Spleen (tissue), 11 donors: ENCODE data around the gene SIVA1. TPM values are rescaled to one million over a fixed set of nuclear protein-coding genes. Genes with fewer than 3 reads are reported as not detected.
A peak's percentile ranks its signal among the peaks of the same experiment; 100 is the strongest.

Source experiments
- DNase-seq: peaks from one replicate; pipeline ENCODE4 v3.0.0-alpha.2; 2020
- H3K27ac ChIP-seq, 8 donors: fragments of 200-600 bp; sonication (generic) in 7 of 8; 1 replicate in 4 of 8; 2 replicates in 4 of 8; pipeline versions ENCODE4 v1.5.0 to v1.8.0; 2016 to 2021; ENCODE audit warnings: inconsistent platforms in 4 of 8, mild to moderate bottlenecking in 4 of 8, moderate library complexity in 1 of 8
- H3K27me3 ChIP-seq, 7 donors: fragments of 200-600 bp; sonication (generic) in 6 of 7; replicated peaks in 1 of 7; 1 replicate in 4 of 7; 2 replicates in 3 of 7; pipeline versions ENCODE4 v1.5.0 to v1.8.0; 2016 to 2021; ENCODE audit warnings: inconsistent platforms in 3 of 7, mild to moderate bottlenecking in 1 of 7
- H3K36me3 ChIP-seq, 6 donors: fragments of 200-600 bp; sonication (generic) in 5 of 6; 1 replicate in 4 of 6; 2 replicates in 2 of 6; pipeline versions ENCODE4 v1.5.0 to v1.8.0; 2016 to 2021; ENCODE audit warnings: inconsistent platforms in 2 of 6
- H3K4me1 ChIP-seq, 6 donors: fragments of 200-600 bp; sonication (generic) in 5 of 6; 1 replicate in 3 of 6; 2 replicates in 3 of 6; pipeline versions ENCODE4 v1.5.0 to v1.8.0; 2016 to 2021; ENCODE audit warnings: inconsistent platforms in 3 of 6
- H3K4me3 ChIP-seq, 8 donors: fragments of 200-600 bp; sonication (generic) in 7 of 8; 1 replicate in 4 of 8; 2 replicates in 4 of 8; pipeline versions ENCODE4 v1.5.0 to v1.8.0; 2016 to 2021; ENCODE audit warnings: inconsistent platforms in 4 of 8, mild to moderate bottlenecking in 4 of 8, moderate library complexity in 2 of 8
- H3K9me3 ChIP-seq, 8 donors: fragments of 200-600 bp; sonication (generic) in 7 of 8; 1 replicate in 4 of 8; 2 replicates in 4 of 8; pipeline versions ENCODE4 v1.5.0 to v1.8.0; 2016 to 2021; ENCODE audit warnings: inconsistent platforms in 4 of 8
- CTCF ChIP-seq, 11 experiments: fragments of 200-600 bp in 7 of 11; fragments of 450-650 bp in 4 of 11; sonication (generic) in 4 of 11; IDR thresholded peaks in 8 of 11; conservative IDR thresholded peaks in 3 of 11; 1 replicate in 7 of 11; 2 replicates in 4 of 11; pipeline versions ENCODE4 v1.4.0 to v1.8.0; 2016 to 2021; ENCODE audit warnings: antibody characterized with exemption in 11 of 11, inconsistent platforms in 4 of 11, mild to moderate bottlenecking in 1 of 11
- POLR2A ChIP-seq, 3 donors: fragments of 450-650 bp; IDR thresholded peaks; one replicate each; pipeline ENCODE4 v1.5.1; 2017; ENCODE audit warnings: antibody characterized with exemption in 3 of 3, mild to moderate bottlenecking in 1 of 3
- POLR2AphosphoS5 ChIP-seq, 3 donors: sonication (generic); formaldehyde crosslinking; IDR thresholded peaks; one replicate each; pipeline ENCODE4 v1.5.1; 2017; ENCODE audit warnings: antibody characterized with exemption in 3 of 3
- WGBS, 5 donors: extraction: QIAGEN DNeasy Blood & Tissue Kit in 3 of 5; methylation state at CpG; one replicate each; pipeline versions ENCODE4 v1.1.5 to v1.1.7; 2013 to 2018; 5-methylcytosine and 5-hydroxymethylcytosine counted together
- intact Hi-C: fragments of 100-400 bp; cut with DNase I; formaldehyde crosslinking; loops from one replicate; pipeline ENCODE4 v1.15.0; 2023; ENCODE audit warnings: low total_unique reads
- polyA plus RNA-seq, 3 donors: library from polyadenylated mRNA; stranded (reverse); fragments of 200-250 nt; gene quantifications; one replicate each; pipeline ENCODE4 v1.2.1, GENCODE V29; 2013
- total RNA-seq, 7 donors: library from RNA; depleted of rRNA in 3 of 7; stranded (reverse); fragments of >200 nt in 3 of 7; fragmentation: NEBNext Ultra II Directional in 4 of 7; extraction: Animal tissue kit (Norgen Biotek cat#: 25700) in 4 of 7; gene quantifications; one replicate each; pipeline versions ENCODE4 v1.1.0 to v1.2.1, GENCODE V29; 2016 to 2021
- donor health status: healthy with polysubstance abuse.
- donor health status: DM: no; HTN: no; CAD: no; lungs with moderate emphysema.
- donor health status: DM: no; HTN: no; CAD: no.
- donor health status: Bipolar disorder and iron deficiency.
- donor health status: healthy.
- donor health status: DM: no; HTN: no; CAD: no.
- donor health status: DM: yes; HTN: yes; CAD: no.

Gene SIVA1
- total and polyA plus RNA-seq, 10 donors = 56.7 to 226 (median 141) TPM

GRCh38 chr14:104718871-104719270, 34.1 kb upstream of the SIVA1 start:
- Histone ChIP-seq H3K36me3 (peaks cover 0 to 72% (median 35%) of the 10 kb centered on the region in 6 donors), H3K9me3 (no peaks in the 10 kb centered on the region), H3K27ac (no peak overlapping the region), H3K4me1 (peaks cover 5 to 24% (median 11%) of the 10 kb centered on the region in 6 donors), H3K4me3 (no peak overlapping the region), H3K27me3 (no peaks in the 10 kb centered on the region)
- DNase-seq = no peak
- TF ChIP-seq POLR2AphosphoS5 (IDR thresholded peaks at IDR 0.05) (no peak), CTCF (IDR thresholded peaks at IDR 0.05 in 8 of 11, conservative IDR thresholded peaks at IDR 0.05 in 3 of 11) (no peak), POLR2A (IDR thresholded peaks at IDR 0.05) (no peak)
- WGBS, 5 donors = 85 to 94% (median 89%) methylated on average over 11 of the region's 11 CpGs
- intact Hi-C loops = no loop called here

- Histone ChIP-seq H3K9me3 (no peaks in the 10 kb centered on the region), H3K4me3 (no peak overlapping the region), H3K4me1 (peaks cover 5 to 28% (median 15%) of the 10 kb centered on the region in 6 donors), H3K27me3 (peaks cover 0 to 2% (median 0%) of the 10 kb centered on the region in 7 donors), H3K27ac (no peak overlapping the region), H3K36me3 (peaks cover 0 to 67% (median 31%) of the 10 kb centered on the region in 6 donors)
- DNase-seq = no peak
- intact Hi-C loops = no loop called here
- TF ChIP-seq POLR2AphosphoS5 (IDR thresholded peaks at IDR 0.05) = peak in 1 of 3 donors; percentile 43
- TF ChIP-seq CTCF (IDR thresholded peaks at IDR 0.05 in 8 of 11, conservative IDR thresholded peaks at IDR 0.05 in 3 of 11) = no peak
- 85 to 93% (median 92%) methylated on average over 11 to 15 of the region's 15 CpGs for WGBS, 5 donors
Measured at GRCh38 chr14:104719343-104719742, 33.6 kb upstream of the SIVA1 start.

GRCh38 chr14:104721505-104722431, 31.2 kb upstream of the SIVA1 start:
- peak overlapping the region in 1 of 8 donors; percentile 30 for H3K27ac ChIP-seq
- H3K27me3 ChIP-seq = peaks cover 0 to 11% (median 0%) of the 10 kb centered on the region in 7 donors
- peaks cover 0 to 43% (median 11%) of the 10 kb centered on the region in 6 donors for H3K36me3 ChIP-seq
- TF ChIP-seq CTCF (IDR thresholded peaks at IDR 0.05 in 8 of 11, conservative IDR thresholded peaks at IDR 0.05 in 3 of 11) (no peak), POLR2AphosphoS5 (IDR thresholded peaks at IDR 0.05) (peak in 2 of 3 donors; percentile 32 to 68)
- no peak overlapping the region for H3K4me3 ChIP-seq
- peaks cover 5 to 43% (median 25%) of the 10 kb centered on the region in 6 donors for H3K4me1 ChIP-seq
- 69 to 87% (median 82%) methylated on average over 11 to 18 of the region's 18 CpGs for WGBS, 5 donors
- intact Hi-C loops = no loop called here
- no peaks in the 10 kb centered on the region for H3K9me3 ChIP-seq
- DNase-seq = no peak
